HG02981 (cell line): Measurements from ENCODE around the gene ADK.

Source experiments
- ATAC-seq: cut with Tn5 transposase; IDR thresholded peaks from one replicate; pipeline ENCODE4 v1.9.1; 2021; ENCODE audit warnings: mild to moderate bottlenecking, moderate library complexity; ENCODE audit not compliant: unreplicated experiment

ADK gene

GRCh38 chr10:74231375-74231774 is 80.4 kb downstream of the ADK start:
- ATAC-seq = no peak

GRCh38 chr10:74233281-74233680 is 82.3 kb downstream of the ADK start:
- no peak for ATAC-seq

- no peak for ATAC-seq
Measured at GRCh38 chr10:74234569-74234968, 83.5 kb downstream of the ADK start.

- no peak for ATAC-seq
Measured at GRCh38 chr10:74238031-74238431, 87.0 kb downstream of the ADK start.

GRCh38 chr10:74238516-74238915 is 87.5 kb downstream of the ADK start:
- ATAC-seq = no peak

- no peak for ATAC-seq
Measured at GRCh38 chr10:74243067-74243466, 92.0 kb downstream of the ADK start.

GRCh38 chr10:74244097-74244685 is 93.2 kb downstream of the ADK start:
- no peak for ATAC-seq

- ATAC-seq = no peak
Measured at GRCh38 chr10:74244807-74245206, 93.8 kb downstream of the ADK start.

GRCh38 chr10:74246495-74246894 is 95.5 kb downstream of the ADK start:
- no peak for ATAC-seq

GRCh38 chr10:74249865-74250264 is 98.8 kb downstream of the ADK start:
- no peak for ATAC-seq

GRCh38 chr10:74255214-74255613 is 104.2 kb downstream of the ADK start:
- ATAC-seq = no peak

- ATAC-seq = no peak
Measured at GRCh38 chr10:74255888-74256357, 104.9 kb downstream of the ADK start.

- ATAC-seq = no peak
Measured at GRCh38 chr10:74262856-74263255, 111.8 kb downstream of the ADK start.

GRCh38 chr10:74263996-74264395 is 113.0 kb downstream of the ADK start:
- ATAC-seq = no peak

- no peak for ATAC-seq
Measured at GRCh38 chr10:74272288-74272687, 121.3 kb downstream of the ADK start.

GRCh38 chr10:74275755-74276290 is 124.8 kb downstream of the ADK start:
- ATAC-seq = no peak

- ATAC-seq = no peak
Measured at GRCh38 chr10:74276416-74276815, 125.4 kb downstream of the ADK start.

GRCh38 chr10:74282151-74282847 is 131.3 kb downstream of the ADK start:
- ATAC-seq = no peak

GRCh38 chr10:74282848-74283210 is 131.8 kb downstream of the ADK start:
- no peak for ATAC-seq

- no peak for ATAC-seq
Measured at GRCh38 chr10:74289188-74289587, 138.2 kb downstream of the ADK start.

GRCh38 chr10:74289951-74290350 is 138.9 kb downstream of the ADK start:
- ATAC-seq = no peak

GRCh38 chr10:74290708-74291107 is 139.7 kb downstream of the ADK start:
- ATAC-seq = no peak
